GM18907 (cell line): ENCODE data around the gene SMC2.

Source experiments
- ATAC-seq: cut with Tn5 transposase; IDR thresholded peaks from one replicate; pipeline ENCODE4 v1.9.1; 2021; ENCODE audit warnings: mild to moderate bottlenecking, moderate library complexity; ENCODE audit not compliant: unreplicated experiment

Gene SMC2

GRCh38 chr9:104104360-104104759, 10.3 kb downstream of the SMC2 start:
- no peak for ATAC-seq

- no peak for ATAC-seq
These were observed 13.7 kb downstream of the SMC2 start for GRCh38 chr9:104107799-104108198.

DNA sequence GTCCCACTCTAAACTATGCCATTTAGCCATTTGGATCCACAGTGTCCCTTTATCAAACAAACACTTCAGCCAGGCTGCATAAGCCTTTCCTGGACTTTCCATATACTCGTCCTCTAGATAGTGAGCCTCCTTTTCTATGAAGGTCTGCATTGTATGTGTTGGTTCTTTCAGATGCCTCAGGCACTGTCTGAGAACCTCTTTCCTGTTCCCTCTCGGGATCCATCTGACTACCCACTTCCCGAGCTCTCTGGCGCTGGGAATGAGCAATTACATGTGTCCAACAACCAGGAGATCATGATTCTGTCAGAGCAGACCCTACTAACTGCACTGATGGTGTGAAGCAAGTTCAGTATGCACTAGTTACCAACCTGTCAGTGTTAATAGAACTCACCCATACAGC, 14.2 kb downstream of the SMC2 start:
- no peak for ATAC-seq

DNA sequence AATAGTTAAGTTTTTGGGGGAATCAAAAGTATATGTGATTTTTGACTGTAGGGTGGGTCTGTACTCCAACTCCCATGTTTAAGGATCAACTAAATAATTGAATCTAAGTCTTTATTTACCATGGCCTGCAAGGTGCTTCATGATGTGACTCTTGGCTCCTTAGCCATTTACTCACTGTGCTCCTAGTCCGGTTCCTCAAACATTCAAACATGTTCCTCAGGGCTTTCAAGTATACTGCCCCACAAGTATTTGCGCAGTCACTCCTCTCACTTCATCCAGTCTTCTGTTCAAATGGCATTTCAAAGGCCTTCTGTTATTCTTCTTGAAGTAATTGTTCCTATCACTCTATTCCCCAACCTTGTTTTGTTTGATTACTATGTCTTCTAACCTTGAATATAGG, 16.4 kb downstream of the SMC2 start:
- ATAC-seq = no peak

DNA sequence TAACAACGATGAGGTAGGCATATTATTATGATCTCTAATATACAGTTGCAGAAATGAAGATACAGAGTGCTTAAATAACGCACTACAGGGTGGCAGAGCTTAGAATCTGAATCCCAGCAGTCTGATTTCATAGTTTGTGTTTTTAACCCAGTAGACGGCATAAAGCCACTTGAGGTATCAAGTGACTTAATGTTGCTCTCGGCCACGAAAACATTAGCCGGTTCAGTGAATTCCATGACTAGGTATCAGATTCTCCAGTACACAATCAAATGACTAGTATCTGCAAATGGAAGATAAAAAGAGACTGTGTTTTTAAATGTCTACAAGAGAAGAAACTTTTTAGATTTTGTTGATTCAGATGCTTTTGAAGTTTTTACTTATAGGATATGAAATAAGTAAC, 24.8 kb downstream of the SMC2 start:
- ATAC-seq = no peak

GRCh38 chr9:104121022-104121421, 26.9 kb downstream of the SMC2 start:
- no peak for ATAC-seq

DNA sequence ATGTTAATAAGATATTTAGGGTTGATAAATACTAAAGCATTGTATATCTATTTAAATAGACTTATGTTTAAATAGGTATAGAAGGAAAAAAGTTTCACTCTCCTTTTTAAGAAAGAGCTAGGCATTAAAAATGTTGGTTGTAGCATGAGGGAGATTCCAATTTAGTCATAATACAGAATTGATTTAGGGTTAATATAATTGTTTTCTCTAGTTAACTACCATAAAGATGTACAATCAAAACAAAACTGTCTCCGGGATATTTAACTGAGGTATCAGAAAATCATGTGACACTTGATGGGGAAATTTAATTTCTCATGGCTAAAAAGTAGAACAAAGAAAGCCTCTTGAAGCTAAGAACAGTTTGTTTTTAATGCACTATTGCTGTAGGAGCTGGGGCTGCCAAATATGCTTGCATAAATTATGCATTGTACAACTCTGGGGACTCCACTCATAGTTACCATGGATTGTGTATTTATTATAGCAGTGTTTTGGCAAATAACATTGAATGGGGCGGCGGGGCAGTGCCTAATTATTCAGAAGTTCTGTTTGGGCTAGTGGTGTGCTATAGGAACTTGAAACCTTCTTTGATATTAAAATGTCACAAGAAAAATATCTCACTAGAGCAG, 44.2 kb downstream of the SMC2 start:
- ATAC-seq = no peak

- no peak for ATAC-seq
These were observed 48.9 kb downstream of the SMC2 start for GRCh38 chr9:104142799-104143549.

DNA sequence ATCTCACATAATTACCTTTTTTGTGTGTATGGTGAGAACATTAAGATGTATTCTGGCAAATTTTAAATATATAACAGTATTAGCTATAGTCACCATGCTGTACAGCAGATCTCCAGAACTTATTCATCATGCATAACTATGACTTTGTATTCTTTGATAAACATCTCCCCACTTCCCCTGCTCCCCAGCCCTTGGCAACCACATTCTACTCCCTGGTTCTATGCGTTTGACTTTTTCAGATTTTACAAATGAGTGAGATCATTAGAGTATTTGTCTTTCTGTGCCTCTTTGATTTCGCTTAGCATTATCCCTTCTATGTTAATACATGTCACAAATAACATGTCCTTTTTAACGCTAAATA, 49.4 kb downstream of the SMC2 start:
- no peak for ATAC-seq

DNA sequence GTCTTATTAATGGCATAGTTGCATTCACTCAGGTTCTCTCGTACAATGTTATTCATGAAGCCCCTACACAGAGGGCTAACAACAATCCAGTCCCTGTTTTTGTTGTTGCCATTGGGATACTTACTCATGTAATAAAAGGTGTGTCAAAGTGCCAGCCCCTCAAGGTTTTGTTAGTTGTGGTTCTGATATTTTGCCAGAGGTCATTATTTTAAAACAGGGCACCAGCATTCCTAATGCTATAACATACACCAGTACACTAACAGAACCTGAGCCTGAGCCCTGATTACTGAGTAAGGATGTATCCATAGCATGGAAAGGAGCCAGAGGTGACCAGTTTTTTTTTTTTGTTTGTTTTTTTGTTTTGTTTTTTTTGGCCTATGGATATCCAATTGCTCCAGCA, 50.2 kb downstream of the SMC2 start:
- no peak for ATAC-seq

DNA sequence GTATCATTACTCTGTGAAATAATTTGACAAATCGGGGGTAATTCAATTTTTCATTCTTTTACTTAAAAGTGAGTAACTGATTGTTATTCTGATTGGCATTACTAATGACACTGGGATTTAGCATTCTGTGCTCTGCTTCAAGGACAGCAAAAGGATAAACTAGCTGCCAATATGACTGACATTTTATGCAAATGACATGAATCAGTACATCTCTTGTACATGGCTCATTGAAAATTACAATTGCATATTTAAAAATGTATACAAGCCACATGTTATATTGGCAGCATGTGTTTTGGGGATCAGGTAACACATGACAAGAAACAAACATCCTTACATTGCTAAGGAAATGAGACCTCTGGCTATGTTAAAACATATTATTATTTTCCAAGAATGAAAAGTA, 79.0 kb downstream of the SMC2 start:
- ATAC-seq = no peak

DNA sequence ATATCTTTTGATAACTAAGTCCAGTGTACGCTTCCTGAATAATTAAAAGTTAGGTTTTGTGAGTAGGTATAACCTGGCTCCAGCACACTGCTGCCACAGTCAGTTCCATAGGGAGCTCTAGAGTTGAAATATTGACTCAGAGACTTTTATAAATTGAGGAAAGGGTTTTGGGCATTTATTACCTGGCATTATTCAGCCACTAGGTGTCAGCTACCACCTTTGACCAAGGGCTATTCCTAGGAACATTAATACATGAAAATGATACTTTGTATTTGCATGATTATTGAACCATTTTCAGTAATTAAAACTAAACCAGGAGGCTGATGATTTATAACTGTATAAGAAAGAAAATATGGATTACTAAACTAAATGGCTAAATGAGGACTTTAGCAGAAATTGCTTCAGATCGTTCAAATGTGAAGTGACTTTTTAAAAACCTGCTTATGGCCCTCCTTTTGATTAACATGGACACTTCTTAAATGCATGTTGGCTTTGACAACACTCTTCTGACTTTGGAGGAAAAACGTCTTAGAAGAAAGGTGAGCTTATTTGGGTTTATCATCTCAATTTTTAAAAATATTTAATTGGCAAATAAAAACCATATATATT, 83.0 kb downstream of the SMC2 start:
- peak; percentile 68 for ATAC-seq

DNA sequence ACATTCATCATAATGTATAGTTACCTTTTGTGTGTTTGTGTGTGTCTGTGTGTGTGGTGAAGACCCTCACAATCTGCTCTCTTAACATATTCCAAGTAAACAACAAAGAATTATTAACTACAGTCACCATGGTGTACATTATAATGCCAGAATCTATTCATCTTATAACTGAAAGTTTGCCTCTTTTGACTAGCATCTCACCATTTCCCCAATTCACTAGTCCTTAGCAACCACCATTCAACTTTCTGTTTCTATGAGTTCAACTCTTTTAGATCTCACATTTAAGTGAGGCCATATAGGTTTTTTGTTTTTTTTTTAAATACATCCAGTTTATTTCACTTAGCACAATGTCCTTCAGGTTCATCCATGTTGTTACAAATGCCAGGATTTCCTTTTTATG, 83.6 kb downstream of the SMC2 start:
- peak; percentile 92 for ATAC-seq
